ENCODE measurements around the gene HIPK4.

DNA sequence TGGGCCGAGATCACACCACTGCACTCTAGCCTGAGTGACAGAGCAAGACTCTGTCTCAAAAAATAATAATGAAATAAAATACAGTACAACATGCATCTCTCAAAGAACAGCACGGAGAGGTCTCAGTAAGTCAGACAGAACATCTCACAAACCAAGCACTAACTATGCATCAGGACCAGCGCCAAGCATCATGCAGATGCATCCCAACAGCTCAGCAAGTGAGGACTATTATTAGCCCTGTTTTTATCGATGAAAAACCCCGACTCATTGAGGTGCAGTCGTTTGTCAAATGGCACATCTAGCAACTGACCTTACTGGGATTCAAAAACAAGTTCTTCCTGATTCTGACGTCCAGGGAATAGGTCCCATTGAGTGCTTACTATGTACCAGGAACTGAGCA lies 45.6 kb downstream of the HIPK4 start:
- TF ChIP-seq, protein P1, sequence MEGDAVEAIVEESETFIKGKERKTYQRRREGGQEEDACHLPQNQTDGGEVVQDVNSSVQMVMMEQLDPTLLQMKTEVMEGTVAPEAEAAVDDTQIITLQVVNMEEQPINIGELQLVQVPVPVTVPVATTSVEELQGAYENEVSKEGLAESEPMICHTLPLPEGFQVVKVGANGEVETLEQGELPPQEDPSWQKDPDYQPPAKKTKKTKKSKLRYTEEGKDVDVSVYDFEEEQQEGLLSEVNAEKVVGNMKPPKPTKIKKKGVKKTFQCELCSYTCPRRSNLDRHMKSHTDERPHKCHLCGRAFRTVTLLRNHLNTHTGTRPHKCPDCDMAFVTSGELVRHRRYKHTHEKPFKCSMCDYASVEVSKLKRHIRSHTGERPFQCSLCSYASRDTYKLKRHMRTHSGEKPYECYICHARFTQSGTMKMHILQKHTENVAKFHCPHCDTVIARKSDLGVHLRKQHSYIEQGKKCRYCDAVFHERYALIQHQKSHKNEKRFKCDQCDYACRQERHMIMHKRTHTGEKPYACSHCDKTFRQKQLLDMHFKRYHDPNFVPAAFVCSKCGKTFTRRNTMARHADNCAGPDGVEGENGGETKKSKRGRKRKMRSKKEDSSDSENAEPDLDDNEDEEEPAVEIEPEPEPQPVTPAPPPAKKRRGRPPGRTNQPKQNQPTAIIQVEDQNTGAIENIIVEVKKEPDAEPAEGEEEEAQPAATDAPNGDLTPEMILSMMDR (IDR thresholded peaks at IDR 0.05; ENCODE audit: insufficient read depth, low read depth, low read length): no peak
- no peak for TF ChIP-seq EZH2 (IDR thresholded peaks at IDR 0.05; ENCODE audit: insufficient read depth, low read length)
